HG02970 (cell line): ENCODE measurements around the gene UBE2D4.
"Not testable (repeated sequence)": the region's sequence is repeated elsewhere in the genome, so short reads cannot be mapped to it uniquely, and the experiment has no call there.

ENCODE experiments used
- ATAC-seq: cut with Tn5 transposase; IDR thresholded peaks from one replicate; pipeline ENCODE4 v1.9.1; 2021; ENCODE audit warnings: mild to moderate bottlenecking, moderate library complexity, moderate number of reproducible peaks; ENCODE audit not compliant: unreplicated experiment, low FRiP score

The UBE2D4 gene

GRCh38 chr7:43956027-43956426, 29.8 kb downstream of the UBE2D4 start:
- ATAC-seq: no peak

- ATAC-seq: no peak
Measured at GRCh38 chr7:43960933-43961332, 34.7 kb downstream of the UBE2D4 start.

GRCh38 chr7:43966392-43966791, 40.2 kb downstream of the UBE2D4 start:
- ATAC-seq: not testable (repeated sequence)

- not testable (repeated sequence) for ATAC-seq
Measured at GRCh38 chr7:43968172-43969040, 42.2 kb downstream of the UBE2D4 start.

GRCh38 chr7:43969586-43969985, 43.4 kb downstream of the UBE2D4 start:
- ATAC-seq: not testable (repeated sequence)

- ATAC-seq: not testable (repeated sequence)
Measured at GRCh38 chr7:43970698-43971097, 44.5 kb downstream of the UBE2D4 start.

- not testable (repeated sequence) for ATAC-seq
Measured at GRCh38 chr7:43974033-43974573, 47.9 kb downstream of the UBE2D4 start.

- ATAC-seq: not testable (repeated sequence)
Measured at GRCh38 chr7:43974725-43975482, 48.7 kb downstream of the UBE2D4 start.

GRCh38 chr7:43977525-43977924, 51.3 kb downstream of the UBE2D4 start:
- ATAC-seq: no peak

DNA sequence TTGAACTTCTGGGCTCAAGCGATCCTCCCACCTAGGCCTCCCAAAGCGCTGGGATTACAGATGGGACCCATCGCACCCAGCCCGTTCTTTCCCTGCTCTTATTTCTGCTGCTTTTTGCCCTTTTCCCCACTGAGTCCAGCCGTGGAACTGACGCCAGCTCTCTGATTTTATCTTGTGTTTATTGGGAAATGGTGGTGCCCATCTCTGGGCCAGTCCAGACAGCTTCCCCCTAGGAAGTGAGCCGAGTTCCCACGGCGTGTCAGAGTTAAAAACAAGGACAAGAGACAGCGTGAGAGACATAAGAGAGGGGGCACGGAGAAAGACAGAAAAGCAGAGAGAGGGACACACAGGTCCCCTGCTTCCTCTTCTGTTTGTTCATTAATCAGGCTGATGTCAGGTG, 51.9 kb downstream of the UBE2D4 start:
- not testable (repeated sequence) for ATAC-seq

- not testable (repeated sequence) for ATAC-seq
Measured at GRCh38 chr7:43982848-43983247, 56.6 kb downstream of the UBE2D4 start.

GRCh38 chr7:43983736-43984135, 57.5 kb downstream of the UBE2D4 start:
- ATAC-seq: not testable (repeated sequence)

GRCh38 chr7:43985904-43986864, 59.9 kb downstream of the UBE2D4 start:
- ATAC-seq: not testable (repeated sequence)

DNA sequence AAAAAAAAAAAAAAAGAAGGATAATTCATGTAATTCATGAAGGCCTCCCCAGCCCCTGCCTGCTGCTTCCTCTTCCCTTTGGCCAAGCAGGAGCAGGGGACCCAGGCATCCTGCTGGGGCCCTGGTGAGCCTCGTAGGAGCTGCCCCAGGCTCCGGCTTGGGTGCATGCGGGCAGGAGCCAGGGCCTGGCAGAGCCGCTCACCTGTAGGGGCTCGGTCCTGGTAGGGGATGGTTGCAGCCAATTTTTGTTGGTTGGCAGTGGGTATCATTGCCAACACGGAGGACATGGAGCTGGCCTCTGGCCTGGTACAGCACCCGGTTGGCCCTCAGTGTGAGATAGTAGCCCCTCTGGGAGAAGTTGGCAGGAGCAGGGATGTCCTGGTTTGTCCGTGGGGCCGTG, 61.2 kb downstream of the UBE2D4 start:
- not testable (repeated sequence) for ATAC-seq

GRCh38 chr7:43990011-43990585, 63.9 kb downstream of the UBE2D4 start:
- not testable (repeated sequence) for ATAC-seq

DNA sequence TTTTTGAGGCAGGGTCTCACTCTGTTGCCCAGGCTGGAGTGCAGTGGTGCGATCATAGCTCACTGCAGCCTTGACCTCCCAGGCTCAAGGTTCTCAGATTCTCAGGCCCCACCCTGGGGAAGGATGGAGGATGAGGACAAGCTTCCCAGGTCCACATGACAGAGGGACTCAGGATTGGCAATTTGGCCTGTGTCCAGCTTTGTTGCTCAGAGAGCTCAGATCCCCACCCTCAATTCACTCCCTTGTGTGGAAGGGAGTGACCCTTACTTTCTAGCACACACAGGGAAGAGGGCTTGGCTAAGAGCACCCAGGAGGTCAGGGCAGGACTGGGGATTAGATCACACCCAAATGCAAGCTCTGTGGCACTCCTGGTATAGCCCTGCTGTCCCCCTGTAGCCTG, 64.6 kb downstream of the UBE2D4 start:
- ATAC-seq: not testable (repeated sequence)

DNA sequence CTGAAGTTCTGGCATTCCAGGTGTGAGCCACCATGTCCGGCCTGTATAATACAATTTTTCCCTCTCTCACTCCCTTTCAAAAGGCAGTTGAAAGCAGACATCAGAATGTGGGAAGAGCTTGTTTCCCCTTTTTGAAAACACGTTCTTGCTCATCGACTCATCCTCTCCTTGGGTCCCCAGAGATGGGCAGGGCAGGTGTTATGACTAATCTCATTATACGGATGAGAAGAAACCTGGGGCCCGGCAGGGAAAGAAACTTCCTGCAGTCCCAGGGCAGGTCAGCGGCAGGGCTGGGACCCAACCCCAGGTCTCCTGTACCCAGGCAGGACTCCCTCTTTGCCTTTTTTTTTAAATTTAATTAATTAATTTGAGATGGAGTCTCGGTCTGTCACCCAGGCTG, 66.7 kb downstream of the UBE2D4 start:
- not testable (repeated sequence) for ATAC-seq

- not testable (repeated sequence) for ATAC-seq
Measured at GRCh38 chr7:43994681-43995080, 68.4 kb downstream of the UBE2D4 start.

- ATAC-seq: not testable (repeated sequence)
Measured at GRCh38 chr7:43997532-43997931, 71.3 kb downstream of the UBE2D4 start, which contains the start of gene SPDYE1. Gene SPDYE1, plus strand, starts transcription at chr7:43997897. Its CDS starts 2,053 bp downstream, at chr7:43999950.
